ENCODE measurements around the gene ENKD1. TPM values are rescaled to one million over a fixed set of nuclear protein-coding genes. Genes with fewer than 3 reads are reported as not detected.
A peak's percentile ranks its signal among the peaks of the same experiment; 100 is the strongest.

The ENKD1 gene
- total RNA-seq, 2 donors from 2014 or later: 9.2 to 12.3 TPM

DNA sequence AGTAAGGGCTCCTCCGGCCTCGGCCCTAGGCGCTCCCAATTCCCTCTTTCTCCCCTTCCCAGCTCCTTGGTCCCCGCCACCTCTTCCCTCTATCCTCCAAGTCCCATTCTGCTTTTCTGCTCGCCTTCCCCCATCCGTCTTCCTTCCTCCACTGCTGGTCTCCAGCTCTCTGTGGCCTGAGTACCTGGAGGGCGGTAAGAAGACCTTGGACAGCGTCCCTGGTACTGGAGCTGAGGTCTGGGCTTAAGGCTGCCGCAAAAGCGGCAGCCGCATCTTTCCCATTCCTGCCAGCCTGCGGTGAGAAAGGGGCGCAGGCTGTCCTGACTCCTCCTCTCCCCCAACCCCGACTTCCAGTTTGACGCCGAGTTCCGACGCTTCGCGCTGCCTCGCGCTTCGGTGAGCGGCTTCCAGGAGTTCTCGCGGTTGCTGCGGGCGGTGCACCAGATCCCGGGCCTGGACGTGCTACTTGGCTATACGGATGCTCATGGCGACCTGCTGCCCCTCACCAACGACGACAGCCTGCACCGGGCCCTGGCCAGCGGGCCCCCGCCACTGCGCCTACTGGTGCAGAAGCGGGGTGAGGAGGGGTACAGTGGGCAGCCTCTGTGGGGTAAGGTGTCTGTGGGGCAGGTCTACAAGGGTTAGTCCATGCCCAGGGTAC, 5.3 kb downstream of the ENKD1 start:
- peaks cover 0 to 32% of the 10 kb centered on the region in 2 donors for H3K4me1 ChIP-seq
- TF ChIP-seq, protein P1, sequence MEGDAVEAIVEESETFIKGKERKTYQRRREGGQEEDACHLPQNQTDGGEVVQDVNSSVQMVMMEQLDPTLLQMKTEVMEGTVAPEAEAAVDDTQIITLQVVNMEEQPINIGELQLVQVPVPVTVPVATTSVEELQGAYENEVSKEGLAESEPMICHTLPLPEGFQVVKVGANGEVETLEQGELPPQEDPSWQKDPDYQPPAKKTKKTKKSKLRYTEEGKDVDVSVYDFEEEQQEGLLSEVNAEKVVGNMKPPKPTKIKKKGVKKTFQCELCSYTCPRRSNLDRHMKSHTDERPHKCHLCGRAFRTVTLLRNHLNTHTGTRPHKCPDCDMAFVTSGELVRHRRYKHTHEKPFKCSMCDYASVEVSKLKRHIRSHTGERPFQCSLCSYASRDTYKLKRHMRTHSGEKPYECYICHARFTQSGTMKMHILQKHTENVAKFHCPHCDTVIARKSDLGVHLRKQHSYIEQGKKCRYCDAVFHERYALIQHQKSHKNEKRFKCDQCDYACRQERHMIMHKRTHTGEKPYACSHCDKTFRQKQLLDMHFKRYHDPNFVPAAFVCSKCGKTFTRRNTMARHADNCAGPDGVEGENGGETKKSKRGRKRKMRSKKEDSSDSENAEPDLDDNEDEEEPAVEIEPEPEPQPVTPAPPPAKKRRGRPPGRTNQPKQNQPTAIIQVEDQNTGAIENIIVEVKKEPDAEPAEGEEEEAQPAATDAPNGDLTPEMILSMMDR (IDR thresholded peaks at IDR 0.05): no peak
- peak overlapping the region; percentile 95 to 97 for H3K27ac ChIP-seq
- H3K9me3 ChIP-seq: no peaks in the 10 kb centered on the region
- no peaks in the 10 kb centered on the region for H3K36me3 ChIP-seq
- DNase-seq (ENCODE audit: low spot score): no peak
- H3K4me3 ChIP-seq: peak overlapping the region; percentile 82 to 88
- no peaks in the 10 kb centered on the region for H3K27me3 ChIP-seq

DNA sequence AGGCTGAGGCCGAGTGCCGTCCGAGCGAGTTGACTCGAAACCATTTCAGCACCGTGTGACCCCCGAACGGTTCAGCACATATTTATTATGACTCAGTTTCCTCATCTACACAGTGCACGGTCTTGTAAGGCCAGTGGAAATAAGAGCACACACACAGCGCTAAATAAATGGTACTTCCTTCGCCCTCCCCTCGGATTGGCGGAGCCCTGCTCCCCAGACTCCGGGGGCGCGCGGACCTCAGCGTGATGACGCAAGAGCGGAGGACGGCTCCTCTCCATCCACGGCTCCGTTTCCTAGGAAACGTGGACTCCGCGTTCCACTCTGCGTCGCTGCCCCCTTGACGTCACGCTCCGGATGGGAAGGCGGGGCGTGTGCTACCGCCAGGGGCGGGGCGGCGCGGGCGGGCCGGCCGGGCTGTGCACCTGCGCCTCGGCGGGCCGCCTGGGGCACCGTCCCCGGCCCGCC, 6.0 kb downstream of the ENKD1 start, which contains the start of gene PARD6A:
TSS of gene PARD6A (plus strand) at position 397 of the 465 bp plus-strand sequence. CDS start 79 bp downstream, outside the sequence.
- no peaks in the 10 kb centered on the region for H3K9me3 ChIP-seq
- no peaks in the 10 kb centered on the region for H3K36me3 ChIP-seq
- H3K4me1 ChIP-seq: peaks cover 0 to 25% of the 10 kb centered on the region in 2 donors
- no peaks in the 10 kb centered on the region for H3K27me3 ChIP-seq
- H3K27ac ChIP-seq: peak within 1 kb of the TSS; percentile 95 to 97
- TF ChIP-seq, protein P1 (IDR thresholded peaks at IDR 0.05): no peak
- H3K4me3 ChIP-seq: peak within 1 kb of the TSS; percentile 82 to 88
- DNase-seq (ENCODE audit: low spot score): peak; percentile 96

DNA sequence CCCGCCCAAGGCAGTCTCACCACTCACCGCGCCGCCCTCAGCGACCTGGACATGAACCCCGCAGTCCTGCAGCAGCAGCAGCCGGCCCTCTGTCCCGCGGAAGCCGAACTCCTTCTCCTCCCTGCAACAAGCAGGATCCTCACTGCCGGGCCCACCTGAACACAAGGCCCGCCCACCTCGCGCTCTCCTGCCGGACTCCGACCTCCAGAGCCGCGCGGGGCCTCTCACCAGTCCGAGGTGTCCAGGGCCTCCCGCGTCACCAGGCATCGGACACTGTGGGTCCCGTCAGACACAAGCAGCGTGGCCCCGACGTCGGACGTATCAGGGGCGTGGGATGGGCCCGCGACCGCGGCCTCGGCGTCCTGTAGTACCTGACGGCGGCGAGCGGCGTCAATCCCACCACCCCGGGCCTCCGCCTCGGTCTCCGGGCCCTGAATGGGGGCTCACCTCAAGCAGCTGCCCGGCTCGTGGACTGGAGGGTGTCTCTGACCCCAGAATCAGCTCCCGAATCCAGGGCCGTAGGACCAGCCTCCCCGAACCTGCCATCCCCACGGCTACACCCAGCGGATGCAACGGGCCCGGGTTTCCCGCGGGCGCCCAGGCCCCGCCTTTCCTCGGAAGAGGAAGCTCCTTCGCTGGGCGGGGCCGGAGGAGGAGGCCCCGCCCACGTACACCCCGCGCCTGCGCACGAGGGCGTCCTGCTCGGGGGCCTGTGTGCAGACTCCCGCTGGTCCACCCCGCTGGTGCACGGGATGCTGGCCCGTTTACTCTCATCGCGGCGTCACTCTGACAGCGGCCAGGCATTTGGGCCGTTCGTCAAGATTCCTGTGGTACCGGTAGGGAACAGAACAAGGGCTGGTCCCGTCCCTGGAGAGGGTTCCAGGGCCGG, 6.6 kb downstream of the ENKD1 start, which contains the start of gene ACD:
TSS of gene ACD (minus strand) at position 586 of the 889 bp plus-strand sequence. CDS start at position 546, 40 bp downstream.
- Histone ChIP-seq H3K27me3 (no peaks in the 10 kb centered on the region), H3K36me3 (no peaks in the 10 kb centered on the region), H3K27ac (peak within 1 kb of the TSS; percentile 95 to 97), H3K9me3 (no peaks in the 10 kb centered on the region), H3K4me1 (peaks cover 0 to 22% of the 10 kb centered on the region in 2 donors), H3K4me3 (peak within 1 kb of the TSS; percentile 82 to 88)
- DNase-seq (ENCODE audit: low spot score): peak; percentile 90
- TF ChIP-seq, protein P1 (IDR thresholded peaks at IDR 0.05): peak in 1 of 2 donors; percentile 17

DNA sequence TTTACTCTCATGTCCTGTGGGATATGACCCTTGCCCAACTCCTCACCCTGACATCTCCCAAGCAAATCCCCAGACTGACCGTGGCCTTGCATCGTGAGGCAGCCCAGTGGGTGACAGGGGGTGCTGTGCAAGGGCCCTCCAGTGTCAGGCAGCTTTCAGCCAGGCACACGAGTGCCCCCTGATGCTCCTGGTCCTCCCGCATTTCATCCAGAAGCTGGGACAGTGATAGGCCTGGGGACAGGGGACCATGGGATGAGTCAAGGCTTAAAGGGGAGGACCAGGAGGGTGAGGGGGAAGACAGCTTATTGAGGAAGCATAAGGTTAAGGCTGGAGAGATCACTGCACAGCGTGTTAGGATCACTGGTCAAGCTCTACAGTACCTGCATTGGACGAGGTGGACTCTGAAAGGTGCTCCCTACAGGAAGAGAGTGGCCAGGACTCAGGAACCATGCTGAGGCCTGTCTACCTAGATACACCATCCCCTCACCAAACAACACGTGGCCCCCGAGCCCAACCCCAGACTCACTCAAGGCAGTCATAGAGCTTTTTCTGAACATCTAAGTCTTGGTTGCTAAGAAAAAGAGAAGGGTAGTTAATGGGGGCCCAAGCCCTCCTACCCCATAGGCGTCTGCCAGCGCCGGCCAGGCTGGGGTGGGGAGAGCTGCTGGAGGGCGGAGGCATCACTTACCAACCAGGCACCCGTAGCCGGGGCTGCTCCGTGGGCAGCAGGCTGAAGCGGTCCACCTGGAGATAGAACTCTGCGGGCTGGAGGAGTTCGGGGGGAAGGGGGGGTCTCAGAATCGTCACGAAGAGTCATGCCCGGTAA, 7.5 kb downstream of the ENKD1 start:
- no peaks in the 10 kb centered on the region for H3K36me3 ChIP-seq
- H3K4me1 ChIP-seq: peaks cover 0 to 22% of the 10 kb centered on the region in 2 donors
- no peak for DNase-seq (ENCODE audit: low spot score)
- peak overlapping the region; percentile 82 to 88 for H3K4me3 ChIP-seq
- peaks cover 4 to 5% of the 10 kb centered on the region in 2 donors for H3K27me3 ChIP-seq
- TF ChIP-seq, protein P1 (IDR thresholded peaks at IDR 0.05): no peak
- H3K9me3 ChIP-seq: no peaks in the 10 kb centered on the region
- peak overlapping the region in 1 of 2 donors; percentile 95 for H3K27ac ChIP-seq
